HepG2 (cell line): ENCODE data around the gene KCTD15. TPM values are rescaled to one million over a fixed set of nuclear protein-coding genes. Genes with fewer than 3 reads are reported as not detected.

Experiments used
- FOSL2 ChIP-seq: sonication (generic); formaldehyde crosslinking; IDR thresholded peaks from 2 replicates; pipeline ENCODE4 v1.4.0; 2020; ENCODE audit warnings: missing genetic modification reagents
- KAT7 ChIP-seq: IDR thresholded peaks from 2 replicates; pipeline ENCODE4 v1.6.1; 2018; ENCODE audit warnings: borderline replicate concordance, missing compliant biosample characterization
- MTA1 ChIP-seq: sonication (generic); formaldehyde crosslinking; IDR thresholded peaks from 2 replicates; pipeline ENCODE4 v1.4.0; 2020; ENCODE audit warnings: missing genetic modification reagents, mild to moderate bottlenecking, borderline replicate concordance
- POLR2A ChIP-seq, 2 experiments: IDR thresholded peaks; 2 replicates each; pipeline ENCODE4 v1.6.1; 2011; ENCODE audit warnings: low read depth in 2 of 2, low read length in 2 of 2, mild to moderate bottlenecking in 1 of 2, moderate library complexity in 1 of 2; ENCODE audit not compliant: insufficient read depth in 1 of 2
- SIN3B ChIP-seq: fragments of 150-350 bp; IDR thresholded peaks from 2 replicates; pipeline ENCODE4 v1.6.1; 2014; ENCODE audit warnings: low read length
- SMAD3 ChIP-seq: sonication (generic); formaldehyde crosslinking; IDR thresholded peaks from 2 replicates; pipeline ENCODE4 v1.4.0; 2020; ENCODE audit warnings: missing genetic modification reagents
- ZBTB21 ChIP-seq: sonication (generic); formaldehyde crosslinking; IDR thresholded peaks from 2 replicates; pipeline ENCODE4 v1.4.0; 2020; ENCODE audit warnings: missing genetic modification reagents
- ZFAT ChIP-seq: sonication (generic); formaldehyde crosslinking; conservative IDR thresholded peaks from 2 replicates; pipeline ENCODE4 v1.8.1; 2023; ENCODE audit warnings: missing genetic modification reagents, inconsistent platforms
- ZFP36 ChIP-seq: fragments of 150-350 bp; IDR thresholded peaks from 2 replicates; pipeline ENCODE4 v1.6.1; 2018; ENCODE audit warnings: borderline replicate concordance, low read length, low read depth; ENCODE audit not compliant: partially characterized antibody
- ZHX1 ChIP-seq: sonication (generic); formaldehyde crosslinking; IDR thresholded peaks from 2 replicates; pipeline ENCODE4 v1.8.1; 2022; ENCODE audit warnings: low read depth, mild to moderate bottlenecking, missing genetic modification reagents
- ZNF17 ChIP-seq: sonication (generic); formaldehyde crosslinking; IDR thresholded peaks from 2 replicates; pipeline ENCODE4 v1.5.0; 2020; ENCODE audit warnings: mild to moderate bottlenecking, missing genetic modification reagents
- ZNF263 ChIP-seq: sonication (generic); formaldehyde crosslinking; IDR thresholded peaks from 2 replicates; pipeline ENCODE4 v1.4.0; 2020; ENCODE audit warnings: missing genetic modification reagents
- ZNF280D ChIP-seq: sonication (generic); formaldehyde crosslinking; IDR thresholded peaks from 2 replicates; pipeline ENCODE4 v1.5.1; 2020; ENCODE audit warnings: mild to moderate bottlenecking, missing genetic modification reagents
- ZNF33B ChIP-seq: sonication (generic); formaldehyde crosslinking; IDR thresholded peaks from 2 replicates; pipeline ENCODE4 v1.5.1; 2020; ENCODE audit warnings: mild to moderate bottlenecking, missing genetic modification reagents
- polyA plus RNA-seq, 8 experiments: library from polyadenylated mRNA; depleted of rRNA in 3 of 8; stranded (reverse) in 7 of 8; unstranded in 1 of 8; fragments of >200 nt; fragmentation: Illumina TruSeq in 4 of 8; extraction: Trizol in 4 of 8; gene quantifications; 2 replicates each; pipeline versions ENCODE4 v1.2.1 to v1.2.3, GENCODE V29; 2011 to 2016; ENCODE audit warnings: low read depth in 4 of 8, missing spikeins in 1 of 8, mixed read lengths in 1 of 8; ENCODE audit not compliant: insufficient read depth in 1 of 8
- total RNA-seq, 5 experiments: library from RNA; depleted of rRNA; stranded (reverse); fragments of >200 nt; fragmentation: Illumina TruSeq; extraction: Trizol; gene quantifications; 2 replicates each; pipeline ENCODE4 v1.2.3, GENCODE V29; 2016; ENCODE audit warnings: low read depth in 1 of 5
- TF ChIP-seq, protein P1 (sequence below): sonication (generic); formaldehyde crosslinking; IDR thresholded peaks from 2 replicates; pipeline ENCODE4 v1.4.0; 2020; ENCODE audit warnings: missing genetic modification reagents
- TF ChIP-seq, protein P2 (sequence below): IDR thresholded peaks from 2 replicates; pipeline ENCODE4 v1.6.1; 2016; ENCODE audit warnings: mild to moderate bottlenecking, missing biosample characterization, missing genetic modification reagents
- TF ChIP-seq, protein P3 (sequence below): sonication (generic); formaldehyde crosslinking; IDR thresholded peaks from 2 replicates; pipeline ENCODE4 v1.5.1; 2020; ENCODE audit warnings: mild to moderate bottlenecking, missing genetic modification reagents, borderline replicate concordance

The KCTD15 gene
- total and polyA plus RNA-seq, 2 of the 13 experiments (the other 11 are each of a cell fraction or from before 2014, with no cell fraction given) = 13.2 to 16.7 TPM

DNA sequence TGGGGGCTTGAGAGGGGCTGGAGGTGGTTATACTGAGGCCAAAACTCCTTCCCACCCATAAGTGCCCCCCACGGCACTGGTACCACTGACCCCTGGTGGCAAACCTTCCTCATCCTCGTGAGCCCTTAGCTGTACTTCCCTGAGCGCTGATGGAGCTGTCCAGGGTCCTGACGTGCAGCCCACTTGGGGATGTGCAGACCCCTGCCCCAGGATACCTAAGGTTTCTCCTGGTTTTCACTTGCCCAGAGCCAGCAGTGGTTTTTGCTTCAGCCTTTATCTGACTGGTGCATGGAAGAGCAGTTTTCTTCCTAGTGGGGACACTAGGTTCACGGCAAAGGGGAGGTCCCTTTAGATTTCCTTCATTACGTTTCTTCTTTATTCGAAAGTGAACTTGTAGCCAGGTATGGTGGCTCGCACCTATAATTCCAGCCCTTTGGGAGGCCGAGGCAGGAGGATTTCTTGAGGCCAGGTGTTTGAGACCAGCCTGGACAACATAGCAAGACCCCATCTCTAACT is 28.7 kb upstream of the KCTD15 start (continued):
- TF ChIP-seq, protein P1, sequence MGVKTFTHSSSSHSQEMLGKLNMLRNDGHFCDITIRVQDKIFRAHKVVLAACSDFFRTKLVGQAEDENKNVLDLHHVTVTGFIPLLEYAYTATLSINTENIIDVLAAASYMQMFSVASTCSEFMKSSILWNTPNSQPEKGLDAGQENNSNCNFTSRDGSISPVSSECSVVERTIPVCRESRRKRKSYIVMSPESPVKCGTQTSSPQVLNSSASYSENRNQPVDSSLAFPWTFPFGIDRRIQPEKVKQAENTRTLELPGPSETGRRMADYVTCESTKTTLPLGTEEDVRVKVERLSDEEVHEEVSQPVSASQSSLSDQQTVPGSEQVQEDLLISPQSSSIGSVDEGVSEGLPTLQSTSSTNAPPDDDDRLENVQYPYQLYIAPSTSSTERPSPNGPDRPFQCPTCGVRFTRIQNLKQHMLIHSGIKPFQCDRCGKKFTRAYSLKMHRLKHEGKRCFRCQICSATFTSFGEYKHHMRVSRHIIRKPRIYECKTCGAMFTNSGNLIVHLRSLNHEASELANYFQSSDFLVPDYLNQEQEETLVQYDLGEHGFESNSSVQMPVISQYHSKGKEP = 0 out of 2 replicates have a peak, but pooled peaks have one; percentile 45
- TF ChIP-seq ZFAT (CRISPR knock-in tag) (no peak), ZNF280D (peak; percentile 32; the same call in 1 of the 2 replicates), POLR2A (IDR thresholded peaks at IDR 0.05; ENCODE audit: insufficient read depth in 1 of 2, low read depth in 2 of 2, low read length in 2 of 2) (no peak), ZBTB21 (CRISPR knock-in tag) (no peak), ZNF263 (no peak), KAT7 (CRISPR knock-in tag) (no peak), ZNF33B (no peak), FOSL2 (0 out of 2 replicates have a peak, but pooled peaks have one; percentile 17), ZNF17 (no peak), ZHX1 (CRISPR knock-in tag) (no peak), SIN3B (no peak), ZFP36 (no peak), MTA1 (no peak), SMAD3 (CRISPR knock-in tag) (peak; percentile 61; the same call in 1 of the 2 replicates)
- TF ChIP-seq, protein P2, sequence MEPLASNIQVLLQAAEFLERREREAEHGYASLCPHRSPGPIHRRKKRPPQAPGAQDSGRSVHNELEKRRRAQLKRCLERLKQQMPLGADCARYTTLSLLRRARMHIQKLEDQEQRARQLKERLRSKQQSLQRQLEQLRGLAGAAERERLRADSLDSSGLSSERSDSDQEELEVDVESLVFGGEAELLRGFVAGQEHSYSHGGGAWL (CRISPR knock-in tag) = peak; percentile 63; the same call in 1 of the 2 replicates
- TF ChIP-seq, protein P3, sequence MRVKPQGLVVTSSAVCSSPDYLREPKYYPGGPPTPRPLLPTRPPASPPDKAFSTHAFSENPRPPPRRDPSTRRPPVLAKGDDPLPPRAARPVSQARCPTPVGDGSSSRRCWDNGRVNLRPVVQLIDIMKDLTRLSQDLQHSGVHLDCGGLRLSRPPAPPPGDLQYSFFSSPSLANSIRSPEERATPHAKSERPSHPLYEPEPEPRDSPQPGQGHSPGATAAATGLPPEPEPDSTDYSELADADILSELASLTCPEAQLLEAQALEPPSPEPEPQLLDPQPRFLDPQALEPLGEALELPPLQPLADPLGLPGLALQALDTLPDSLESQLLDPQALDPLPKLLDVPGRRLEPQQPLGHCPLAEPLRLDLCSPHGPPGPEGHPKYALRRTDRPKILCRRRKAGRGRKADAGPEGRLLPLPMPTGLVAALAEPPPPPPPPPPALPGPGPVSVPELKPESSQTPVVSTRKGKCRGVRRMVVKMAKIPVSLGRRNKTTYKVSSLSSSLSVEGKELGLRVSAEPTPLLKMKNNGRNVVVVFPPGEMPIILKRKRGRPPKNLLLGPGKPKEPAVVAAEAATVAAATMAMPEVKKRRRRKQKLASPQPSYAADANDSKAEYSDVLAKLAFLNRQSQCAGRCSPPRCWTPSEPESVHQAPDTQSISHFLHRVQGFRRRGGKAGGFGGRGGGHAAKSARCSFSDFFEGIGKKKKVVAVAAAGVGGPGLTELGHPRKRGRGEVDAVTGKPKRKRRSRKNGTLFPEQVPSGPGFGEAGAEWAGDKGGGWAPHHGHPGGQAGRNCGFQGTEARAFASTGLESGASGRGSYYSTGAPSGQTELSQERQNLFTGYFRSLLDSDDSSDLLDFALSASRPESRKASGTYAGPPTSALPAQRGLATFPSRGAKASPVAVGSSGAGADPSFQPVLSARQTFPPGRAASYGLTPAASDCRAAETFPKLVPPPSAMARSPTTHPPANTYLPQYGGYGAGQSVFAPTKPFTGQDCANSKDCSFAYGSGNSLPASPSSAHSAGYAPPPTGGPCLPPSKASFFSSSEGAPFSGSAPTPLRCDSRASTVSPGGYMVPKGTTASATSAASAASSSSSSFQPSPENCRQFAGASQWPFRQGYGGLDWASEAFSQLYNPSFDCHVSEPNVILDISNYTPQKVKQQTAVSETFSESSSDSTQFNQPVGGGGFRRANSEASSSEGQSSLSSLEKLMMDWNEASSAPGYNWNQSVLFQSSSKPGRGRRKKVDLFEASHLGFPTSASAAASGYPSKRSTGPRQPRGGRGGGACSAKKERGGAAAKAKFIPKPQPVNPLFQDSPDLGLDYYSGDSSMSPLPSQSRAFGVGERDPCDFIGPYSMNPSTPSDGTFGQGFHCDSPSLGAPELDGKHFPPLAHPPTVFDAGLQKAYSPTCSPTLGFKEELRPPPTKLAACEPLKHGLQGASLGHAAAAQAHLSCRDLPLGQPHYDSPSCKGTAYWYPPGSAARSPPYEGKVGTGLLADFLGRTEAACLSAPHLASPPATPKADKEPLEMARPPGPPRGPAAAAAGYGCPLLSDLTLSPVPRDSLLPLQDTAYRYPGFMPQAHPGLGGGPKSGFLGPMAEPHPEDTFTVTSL = no peak
